SU-DHL-6 (cell line): ENCODE data around the gene TMEM178A.

Experiments used
- CTCF ChIP-seq: fragments of 200-600 bp; sonication (generic); IDR thresholded peaks from one replicate; pipeline ENCODE4 v1.5.1; 2017; ENCODE audit warnings: antibody characterized with exemption, mild to moderate bottlenecking, low read length, moderate library complexity; ENCODE audit not compliant: insufficient read depth, poor library complexity, severe bottlenecking
- EZH2phosphoT487 ChIP-seq: fragments of 200-600 bp; sonication (generic), shearing (Covaris generic); conservative IDR thresholded peaks from 2 replicates; pipeline ENCODE4 v1.6.1; 2018; ENCODE audit warnings: mild to moderate bottlenecking, antibody characterized with exemption, low read length, moderate library complexity, mixed read lengths

DNA sequence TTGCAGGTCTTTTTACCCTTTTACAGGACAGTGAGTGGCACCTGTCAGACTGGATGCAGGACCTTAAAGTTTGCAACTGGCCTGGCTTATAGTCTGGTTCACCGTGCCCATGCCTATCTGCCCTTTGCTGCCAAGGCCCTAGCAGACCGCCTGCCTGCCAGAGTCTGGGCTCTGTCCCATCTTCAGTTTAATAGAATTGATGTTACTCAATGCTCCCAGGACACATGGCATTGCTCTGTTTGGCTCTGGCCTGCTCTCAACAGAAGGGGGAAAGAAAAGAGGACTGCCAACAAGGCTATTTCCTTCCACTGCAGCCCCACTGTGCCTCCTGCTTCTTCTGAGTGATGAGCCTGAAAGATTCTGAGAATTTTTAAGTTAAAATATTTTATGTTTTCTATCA, 25.6 kb upstream of the TMEM178A start:
- TF ChIP-seq CTCF, result no peak
- TF ChIP-seq EZH2phosphoT487, result no peak
